ENCODE data around the gene GTPBP4.
A peak's percentile ranks its signal among the peaks of the same experiment; 100 is the strongest.

The GTPBP4 gene

DNA sequence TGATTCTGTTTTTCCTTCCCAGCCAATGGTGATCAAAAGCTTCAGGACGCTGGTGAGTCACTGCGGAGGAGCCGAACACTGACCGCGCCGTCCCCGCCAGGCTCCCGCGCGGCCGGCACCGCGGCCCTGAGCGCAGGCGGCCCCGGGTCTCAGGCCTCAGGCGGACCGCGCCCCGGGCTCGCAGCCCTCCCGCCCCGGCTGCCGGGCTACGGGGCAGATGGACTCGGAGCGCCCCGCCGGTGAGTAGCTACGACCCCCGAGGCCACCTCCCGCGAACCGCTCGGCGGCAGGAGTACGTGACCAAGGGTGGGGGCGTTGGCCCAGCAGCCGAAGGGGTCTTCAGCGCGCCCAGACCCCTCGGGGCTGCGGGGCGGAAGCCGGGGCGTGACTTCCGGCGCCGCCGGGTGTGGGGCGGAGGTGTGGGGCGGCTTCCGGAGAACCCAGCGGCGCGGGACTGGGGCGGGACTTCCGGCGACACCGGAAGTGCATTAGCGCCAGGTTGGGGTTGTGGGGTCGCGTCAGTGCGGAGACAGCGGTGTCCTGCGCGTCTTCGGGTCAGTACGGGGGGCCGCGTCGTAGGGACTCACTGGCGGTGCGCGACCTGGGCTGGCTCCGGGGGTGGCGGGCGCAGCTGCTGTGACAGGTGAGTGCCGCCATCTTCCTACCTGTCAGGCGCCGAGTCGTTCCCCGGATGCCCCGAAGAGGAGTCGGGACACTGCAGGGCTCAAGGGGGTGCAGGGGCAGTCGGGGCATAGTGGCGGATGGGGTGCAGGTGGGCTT, 68.3 kb downstream of the GTPBP4 start, which contains the start of gene WDR37:
Gene WDR37, plus strand, starts transcription at position 60 of the 780 bp plus-strand sequence. CDS start 15,771 bp downstream, outside the sequence.
- H3K4me3 ChIP-seq (ENCODE audit: low read depth, low read length): peak within 1 kb of the TSS; percentile 98
- POLR2A ChIA-PET: interaction anchor here (0.5 to 0.9 kb wide), 4 partner anchors 28 to 1982 kb away, joined by 3 to 6 read pairs (median 4); partner anchors contain the start of gene GTPBP4
- CTCF ChIA-PET: interaction anchor here (0.6 kb wide), 1 partner anchor 1902 kb away, joined by 3 read pairs; no protein-coding TSS in a partner anchor
- no peak for DNase-seq (ENCODE audit: low read depth, low spot score)
- TF ChIP-seq, protein P1, sequence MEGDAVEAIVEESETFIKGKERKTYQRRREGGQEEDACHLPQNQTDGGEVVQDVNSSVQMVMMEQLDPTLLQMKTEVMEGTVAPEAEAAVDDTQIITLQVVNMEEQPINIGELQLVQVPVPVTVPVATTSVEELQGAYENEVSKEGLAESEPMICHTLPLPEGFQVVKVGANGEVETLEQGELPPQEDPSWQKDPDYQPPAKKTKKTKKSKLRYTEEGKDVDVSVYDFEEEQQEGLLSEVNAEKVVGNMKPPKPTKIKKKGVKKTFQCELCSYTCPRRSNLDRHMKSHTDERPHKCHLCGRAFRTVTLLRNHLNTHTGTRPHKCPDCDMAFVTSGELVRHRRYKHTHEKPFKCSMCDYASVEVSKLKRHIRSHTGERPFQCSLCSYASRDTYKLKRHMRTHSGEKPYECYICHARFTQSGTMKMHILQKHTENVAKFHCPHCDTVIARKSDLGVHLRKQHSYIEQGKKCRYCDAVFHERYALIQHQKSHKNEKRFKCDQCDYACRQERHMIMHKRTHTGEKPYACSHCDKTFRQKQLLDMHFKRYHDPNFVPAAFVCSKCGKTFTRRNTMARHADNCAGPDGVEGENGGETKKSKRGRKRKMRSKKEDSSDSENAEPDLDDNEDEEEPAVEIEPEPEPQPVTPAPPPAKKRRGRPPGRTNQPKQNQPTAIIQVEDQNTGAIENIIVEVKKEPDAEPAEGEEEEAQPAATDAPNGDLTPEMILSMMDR (IDR thresholded peaks at IDR 0.05; ENCODE audit: insufficient read depth, low read length, missing control alignments): no peak

DNA sequence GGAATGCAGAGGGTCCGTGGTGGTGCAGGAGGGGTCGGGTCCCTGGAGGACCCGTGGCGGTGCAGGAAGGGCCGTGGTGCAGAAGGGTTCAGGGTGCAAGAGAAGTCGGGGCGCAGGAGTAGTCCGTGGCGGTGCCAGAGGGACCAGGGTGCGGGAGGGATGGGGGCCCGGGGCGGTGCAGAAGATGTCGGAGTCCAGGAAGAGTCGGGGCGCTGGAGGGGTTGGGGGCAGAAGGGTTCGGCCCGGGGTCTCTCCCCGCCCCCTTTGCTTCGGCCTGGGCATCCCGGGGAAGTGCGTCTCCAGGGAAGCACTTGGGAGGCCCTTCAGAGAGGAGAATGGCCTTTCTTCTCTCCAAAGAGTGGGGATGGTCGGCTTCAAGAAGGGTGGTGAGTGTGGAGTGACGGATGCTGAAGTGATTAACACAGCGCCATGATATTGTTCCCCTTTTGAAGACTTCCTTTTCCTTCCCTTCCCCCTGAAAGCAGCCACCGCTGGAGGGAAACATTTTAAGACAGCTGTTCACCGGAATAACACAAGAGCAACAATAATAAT, 68.9 kb downstream of the GTPBP4 start:
- ChIA-PET CTCF (interaction anchor here (1.3 kb wide), 1 partner anchor 8 kb away, joined by 6 read pairs; the partner anchor contains the start of gene IDI1), POLR2A (no interaction called here)
- TF ChIP-seq, protein P1 (IDR thresholded peaks at IDR 0.05; ENCODE audit: insufficient read depth, low read length, missing control alignments): no peak
- DNase-seq (ENCODE audit: low read depth, low spot score): no peak
- peak overlapping the region; percentile 98 for H3K4me3 ChIP-seq (ENCODE audit: low read depth, low read length)

DNA sequence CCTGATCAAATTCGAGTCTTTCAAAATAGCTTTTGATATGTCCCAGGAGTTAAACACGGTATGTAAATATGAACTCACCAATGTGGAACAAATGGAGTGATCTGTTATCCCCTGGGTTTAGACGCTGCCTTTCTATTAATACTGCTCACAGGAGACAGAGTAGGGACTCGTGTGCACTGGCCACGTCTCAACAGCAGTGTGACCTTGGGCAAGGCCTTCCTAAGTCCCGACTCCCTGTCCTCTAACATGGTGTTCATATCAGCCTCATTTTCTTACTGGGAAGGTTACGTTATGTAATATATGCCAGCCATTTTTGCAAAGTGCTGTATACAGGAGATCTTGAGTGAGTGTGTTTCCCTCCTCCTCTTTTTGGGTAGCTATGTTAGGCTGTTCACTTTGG, 69.8 kb downstream of the GTPBP4 start:
- TF ChIP-seq, protein P1 (IDR thresholded peaks at IDR 0.05; ENCODE audit: insufficient read depth, low read length, missing control alignments): no peak
- no peak overlapping the region for H3K4me3 ChIP-seq (ENCODE audit: low read depth, low read length)
- POLR2A ChIA-PET: no interaction called here
- CTCF ChIA-PET: interaction anchor here (1.3 kb wide), 1 partner anchor 9 kb away, joined by 6 read pairs; the partner anchor contains the start of gene IDI1
- no peak for DNase-seq (ENCODE audit: low read depth, low spot score)

DNA sequence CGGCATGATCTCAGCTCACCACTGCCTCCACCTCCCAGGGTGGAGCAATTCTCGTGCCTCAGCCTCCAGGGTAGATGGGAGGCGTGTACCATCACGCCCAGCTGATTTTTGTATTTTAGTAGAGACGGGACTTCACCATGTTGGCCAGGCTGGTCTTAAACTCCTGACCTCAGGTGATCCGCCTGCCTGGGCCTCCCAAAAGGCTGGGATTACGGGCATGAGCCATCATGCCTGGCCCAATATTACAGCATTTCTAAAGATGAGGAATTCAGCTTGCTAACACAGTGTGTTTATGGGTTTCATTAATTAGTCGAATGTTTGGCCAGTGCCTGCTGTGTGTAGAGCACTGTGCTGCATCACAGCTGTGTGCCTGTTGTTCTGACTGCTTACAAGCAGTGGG, 71.7 kb downstream of the GTPBP4 start:
- TF ChIP-seq, protein P1 (IDR thresholded peaks at IDR 0.05; ENCODE audit: insufficient read depth, low read length, missing control alignments): no peak
- ChIA-PET POLR2A (no interaction called here), CTCF (interaction anchor here (0.7 kb wide), 1 partner anchor 9 kb away, joined by 3 read pairs; no protein-coding TSS in a partner anchor)
- DNase-seq (ENCODE audit: low read depth, low spot score): no peak
- no peak overlapping the region for H3K4me3 ChIP-seq (ENCODE audit: low read depth, low read length)

DNA sequence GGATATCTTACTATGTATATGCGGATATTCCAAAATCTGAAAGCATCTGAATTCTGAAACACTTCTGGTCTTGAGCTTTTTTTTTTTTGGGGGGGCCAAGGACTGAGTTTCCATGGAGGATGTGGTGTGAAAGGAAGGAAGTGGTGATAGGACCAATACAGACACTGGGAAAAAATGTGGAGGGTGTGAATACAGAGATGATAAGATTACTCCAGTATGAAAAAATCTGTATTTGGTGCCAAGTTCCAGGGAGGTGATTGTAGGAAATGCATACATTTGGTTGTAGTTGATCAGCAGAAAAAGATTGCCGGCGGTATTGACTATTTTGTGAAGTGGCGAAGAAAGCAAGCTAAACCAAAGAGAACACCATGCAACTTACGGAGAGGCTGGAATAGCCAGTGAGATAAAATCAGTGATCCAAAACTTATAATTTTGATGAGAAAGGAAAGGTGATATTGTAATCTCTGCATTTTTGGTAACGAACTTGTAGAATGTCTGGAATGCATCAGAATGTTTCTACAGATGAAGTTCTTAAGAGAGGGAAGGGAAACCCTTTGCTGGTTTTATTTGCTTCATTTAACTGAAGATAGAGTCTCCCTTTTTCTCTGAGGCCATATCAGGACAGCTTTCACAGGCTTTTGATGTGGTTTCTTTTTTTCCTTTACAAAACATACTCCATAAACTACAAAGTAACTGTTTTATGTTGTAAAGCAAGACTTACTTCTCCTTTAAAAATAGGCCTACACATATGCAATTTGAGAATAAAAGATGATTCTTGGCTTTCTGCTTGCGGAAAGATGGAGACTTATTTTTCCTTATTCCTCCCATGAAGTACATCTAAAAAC, 73.9 kb downstream of the GTPBP4 start:
- CTCF ChIA-PET: interaction anchor here (0.9 to 1.1 kb wide), 2 partner anchors 9 to 11 kb away, joined by 3 read pairs; no protein-coding TSS in a partner anchor

More for the DNA sequence above, 73.9 kb downstream of the GTPBP4 start:
- no peak for DNase-seq (ENCODE audit: low read depth, low spot score)
- no peak overlapping the region for H3K4me3 ChIP-seq (ENCODE audit: low read depth, low read length)
- TF ChIP-seq, protein P1 (IDR thresholded peaks at IDR 0.05; ENCODE audit: insufficient read depth, low read length, missing control alignments): no peak
- POLR2A ChIA-PET: no interaction called here

All from AG04449 (cell line).